Measurements from ENCODE around the gene GRPEL2.
"Not testable (repeated sequence)": the region's sequence is repeated elsewhere in the genome, so short reads cannot be mapped to it uniquely, and the experiment has no call there.

Gene GRPEL2

DNA sequence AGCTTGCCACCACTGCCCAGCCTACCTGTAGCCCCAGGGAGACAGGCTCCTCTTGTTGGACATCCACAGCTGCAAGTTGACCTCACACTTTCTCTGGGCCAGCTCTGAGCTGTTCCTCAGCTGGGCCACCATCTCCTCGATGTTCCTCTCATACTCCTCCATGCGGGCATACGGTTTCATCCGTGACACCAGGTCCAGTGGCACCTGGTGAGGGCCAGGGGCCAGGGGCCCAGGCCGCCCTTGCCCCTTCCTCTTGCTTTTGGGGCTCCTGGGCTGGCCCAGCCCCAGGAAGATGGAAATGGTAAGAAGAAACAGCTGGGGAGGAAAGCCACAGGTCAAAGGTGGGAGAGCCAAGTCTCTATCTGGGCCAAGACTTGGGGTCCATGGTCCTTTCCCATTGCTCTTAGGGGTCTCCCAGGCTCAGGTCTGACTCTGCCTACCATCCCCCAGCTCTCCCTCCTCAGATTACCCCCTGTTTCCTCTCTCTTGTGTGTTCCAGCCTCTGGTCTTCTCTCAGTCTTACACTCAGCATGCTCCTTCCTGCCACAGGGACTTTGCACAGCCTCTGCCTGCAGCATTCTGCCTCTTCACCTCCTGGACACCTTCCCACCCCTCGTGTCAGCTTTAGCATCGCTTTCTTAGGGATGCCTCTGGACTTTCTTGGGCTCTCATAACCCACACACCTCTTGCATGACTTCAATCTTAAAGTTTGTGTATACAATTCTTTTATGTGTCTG, 31.6 kb downstream of the GRPEL2 start:
- DNase-seq (ENCODE audit: low spot score), result no peak

GRCh38 chr5:149378241-149378820, 33.0 kb downstream of the GRPEL2 start:
- DNase-seq (ENCODE audit: low spot score), result no peak

DNA sequence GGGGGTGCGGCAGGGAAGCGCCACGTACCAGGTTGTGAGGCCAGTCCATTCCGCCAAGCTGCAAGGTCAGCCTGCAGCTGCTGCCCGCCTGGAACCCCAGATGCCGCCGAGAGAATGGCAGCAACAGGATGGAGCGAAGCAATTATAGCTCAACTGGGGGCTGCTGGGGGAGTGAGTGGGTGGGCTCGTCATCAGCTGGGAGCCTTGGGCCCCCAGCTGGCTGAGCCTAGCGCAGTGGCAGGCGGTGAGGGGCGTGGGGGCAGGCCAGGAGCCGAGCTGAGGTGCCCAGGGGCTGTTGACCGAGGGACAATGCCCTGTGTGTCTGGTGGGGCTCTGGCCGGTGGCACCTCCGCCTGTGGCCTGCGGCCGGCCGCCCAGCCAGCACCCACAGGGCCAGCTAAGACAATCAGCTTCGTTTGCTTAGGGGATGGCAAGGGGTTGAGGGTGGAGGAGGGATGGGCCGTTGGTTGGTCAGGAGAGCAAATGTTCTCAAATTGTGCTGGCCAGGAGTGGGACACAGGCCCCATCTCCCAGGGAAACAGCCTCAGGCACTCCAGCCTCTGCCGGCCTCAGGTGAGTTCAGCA, 34.0 kb downstream of the GRPEL2 start, which contains the start of gene IL17B:
Gene IL17B (minus strand): TSS at position 116 of the 585 bp plus-strand sequence. CDS start 67 bp downstream, at position 49.
- no peak for DNase-seq (ENCODE audit: low spot score)

- no peak for DNase-seq (ENCODE audit: low spot score)
Measured at GRCh38 chr5:149379818-149380374, 34.6 kb downstream of the GRPEL2 start.

GRCh38 chr5:149380466-149381121, 35.3 kb downstream of the GRPEL2 start:
- DNase-seq (ENCODE audit: low spot score), result no peak

- no peak for DNase-seq (ENCODE audit: low spot score)
Measured at GRCh38 chr5:149381261-149381985, 36.1 kb downstream of the GRPEL2 start.

GRCh38 chr5:149381986-149382338, 36.7 kb downstream of the GRPEL2 start:
- peak; percentile 48 for DNase-seq (ENCODE audit: low spot score)

- DNase-seq (ENCODE audit: low spot score), result no peak
Measured at GRCh38 chr5:149382517-149383220, 37.4 kb downstream of the GRPEL2 start.

GRCh38 chr5:149383399-149383798, 38.1 kb downstream of the GRPEL2 start:
- no peak for DNase-seq (ENCODE audit: low spot score)

DNA sequence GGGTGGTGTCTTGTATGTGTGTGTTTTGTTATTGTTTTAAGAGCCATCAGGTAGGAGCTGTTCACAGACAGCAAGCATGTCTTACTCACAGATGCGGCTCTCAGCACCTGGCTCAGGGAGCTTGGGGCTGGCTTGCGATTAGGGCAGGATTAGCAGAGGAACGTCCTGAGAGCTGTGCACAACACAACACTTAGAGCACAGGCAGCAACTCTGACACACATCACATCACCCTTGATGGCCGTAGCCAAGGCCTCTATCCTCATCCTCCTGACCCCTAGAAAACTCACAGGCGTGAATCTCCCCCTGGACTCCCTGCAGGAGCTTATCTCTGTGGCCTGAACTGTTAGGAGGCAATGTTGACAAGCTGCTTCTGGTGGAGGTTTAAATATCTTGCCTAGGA, 40.9 kb downstream of the GRPEL2 start:
- DNase-seq (ENCODE audit: low spot score), result no peak

- DNase-seq (ENCODE audit: low spot score), result no peak
Measured at GRCh38 chr5:149387081-149387631, 41.9 kb downstream of the GRPEL2 start.

GRCh38 chr5:149387982-149388381, 42.7 kb downstream of the GRPEL2 start:
- DNase-seq (ENCODE audit: low spot score), result no peak

DNA sequence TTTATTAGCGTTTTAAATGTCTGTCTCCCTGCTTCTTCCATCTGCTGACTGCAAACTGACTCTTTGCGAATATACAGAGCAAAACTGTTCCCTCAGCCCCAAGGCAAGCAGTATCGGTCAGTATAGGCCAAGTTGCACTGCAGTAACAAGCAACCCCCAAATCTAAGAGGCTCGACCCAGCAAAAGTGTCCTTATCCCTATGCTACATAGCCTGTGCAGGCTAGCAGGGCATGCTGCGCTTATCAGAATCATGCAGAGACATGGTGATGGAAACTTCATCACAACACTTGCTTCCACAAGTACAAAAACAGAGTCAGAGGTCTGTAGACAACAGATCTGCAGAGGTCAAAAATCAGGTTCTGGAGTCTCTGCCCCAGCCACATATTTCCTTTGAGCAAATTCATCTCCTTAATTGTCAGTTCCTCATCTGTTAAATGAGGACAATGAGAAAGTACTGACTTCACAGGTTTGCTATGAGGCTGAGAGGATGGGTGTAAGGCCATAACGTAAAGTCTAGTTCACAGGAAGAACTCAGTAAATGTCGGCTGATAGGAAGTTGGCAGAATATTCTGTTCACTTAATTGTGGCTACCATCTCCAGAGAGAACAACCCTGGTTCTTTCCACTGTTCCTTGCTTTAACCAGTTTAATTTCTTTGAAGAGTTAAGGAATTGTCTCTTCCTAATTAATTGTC, 43.3 kb downstream of the GRPEL2 start:
- DNase-seq (ENCODE audit: low spot score), result no peak

- no peak for DNase-seq (ENCODE audit: low spot score)
Measured at GRCh38 chr5:149389552-149390495, 44.5 kb downstream of the GRPEL2 start.

- DNase-seq (ENCODE audit: low spot score), result not testable (repeated sequence)
Measured at GRCh38 chr5:149391076-149391475, 45.8 kb downstream of the GRPEL2 start.

DNA sequence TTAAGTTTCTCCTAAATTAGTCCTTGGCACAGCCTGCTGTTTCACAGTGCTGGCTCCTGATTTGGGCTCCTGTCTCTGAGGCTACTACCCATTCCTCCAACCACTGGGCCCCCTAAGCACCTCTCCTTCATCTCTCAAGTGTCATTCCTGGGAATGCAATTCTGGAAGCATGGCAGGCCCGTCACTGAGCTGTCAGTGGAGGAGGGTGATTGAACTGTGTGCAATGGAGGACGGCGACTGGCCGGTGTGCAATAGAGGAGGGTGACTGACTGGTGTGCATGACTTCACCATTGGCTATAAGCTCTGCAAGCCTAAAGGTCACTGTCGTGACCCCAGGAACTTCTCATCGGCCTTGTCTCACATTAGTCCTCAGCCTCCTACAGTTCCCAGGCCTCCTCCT, 46.2 kb downstream of the GRPEL2 start:
- DNase-seq (ENCODE audit: low spot score), result no peak

DNA sequence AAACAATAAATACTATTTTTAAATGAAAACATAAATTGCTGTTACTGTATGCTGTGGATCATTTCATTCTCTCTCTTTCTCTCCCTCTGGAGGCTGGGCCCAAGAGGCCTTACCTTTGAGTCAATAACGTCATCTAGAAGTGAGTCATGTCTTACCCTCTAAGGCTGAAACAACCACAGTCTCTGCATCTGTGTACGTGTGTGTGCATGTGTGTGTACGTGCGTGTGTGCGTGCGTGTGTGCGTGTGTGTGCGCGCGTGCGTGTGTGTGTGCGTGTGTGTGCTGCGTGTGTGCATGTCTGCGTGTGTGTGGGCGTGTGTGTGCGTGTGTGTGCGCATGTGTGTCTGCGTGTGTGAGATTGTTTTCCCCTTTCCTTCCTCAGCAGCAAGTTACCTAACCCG, 47.4 kb downstream of the GRPEL2 start:
- no peak for DNase-seq (ENCODE audit: low spot score)

DNA sequence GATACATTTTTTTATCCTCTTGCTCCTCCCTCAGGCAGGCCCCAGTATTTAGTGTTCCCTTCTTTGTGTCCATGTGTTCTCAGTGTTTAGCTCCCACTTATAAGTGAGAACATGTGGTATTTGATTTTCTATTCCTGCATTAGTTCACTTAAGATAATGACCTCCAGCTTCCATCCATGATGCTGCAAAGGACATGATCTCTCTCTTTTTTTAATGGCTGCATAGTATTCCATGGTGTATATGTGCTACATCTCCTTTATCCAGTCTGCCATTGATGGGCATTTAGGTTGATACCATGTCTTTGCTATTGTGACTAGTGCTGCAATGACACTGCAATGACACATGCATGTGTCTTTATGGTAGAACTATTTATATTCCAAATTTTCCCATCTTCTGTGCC, 49.7 kb downstream of the GRPEL2 start:
- DNase-seq (ENCODE audit: low spot score), result not testable (repeated sequence)

DNA sequence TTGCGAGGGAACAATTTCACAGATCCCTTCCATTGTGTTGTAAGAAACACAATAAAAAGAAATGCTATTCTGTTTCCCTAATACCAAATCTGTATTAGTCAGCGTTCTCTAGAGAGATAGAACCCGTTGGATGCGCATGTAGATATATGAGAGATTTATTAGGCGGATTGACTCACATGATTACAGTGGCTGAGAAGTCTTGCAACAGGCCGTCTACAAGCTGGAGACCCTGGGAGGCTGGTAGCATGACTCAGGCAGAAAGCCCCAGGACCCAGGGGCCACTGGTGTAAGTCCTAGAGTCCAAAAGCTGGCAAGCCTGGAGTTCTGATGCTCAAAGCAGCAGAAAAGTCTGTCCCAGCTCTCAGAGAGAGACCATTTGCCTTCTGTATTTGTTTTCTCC, 52.2 kb downstream of the GRPEL2 start:
- DNase-seq (ENCODE audit: low spot score), result no peak
